Measurements from ENCODE around the gene ARHGAP33. TPM values are rescaled to one million over a fixed set of nuclear protein-coding genes. Genes with fewer than 3 reads are reported as not detected.

Gene ARHGAP33, protein sequence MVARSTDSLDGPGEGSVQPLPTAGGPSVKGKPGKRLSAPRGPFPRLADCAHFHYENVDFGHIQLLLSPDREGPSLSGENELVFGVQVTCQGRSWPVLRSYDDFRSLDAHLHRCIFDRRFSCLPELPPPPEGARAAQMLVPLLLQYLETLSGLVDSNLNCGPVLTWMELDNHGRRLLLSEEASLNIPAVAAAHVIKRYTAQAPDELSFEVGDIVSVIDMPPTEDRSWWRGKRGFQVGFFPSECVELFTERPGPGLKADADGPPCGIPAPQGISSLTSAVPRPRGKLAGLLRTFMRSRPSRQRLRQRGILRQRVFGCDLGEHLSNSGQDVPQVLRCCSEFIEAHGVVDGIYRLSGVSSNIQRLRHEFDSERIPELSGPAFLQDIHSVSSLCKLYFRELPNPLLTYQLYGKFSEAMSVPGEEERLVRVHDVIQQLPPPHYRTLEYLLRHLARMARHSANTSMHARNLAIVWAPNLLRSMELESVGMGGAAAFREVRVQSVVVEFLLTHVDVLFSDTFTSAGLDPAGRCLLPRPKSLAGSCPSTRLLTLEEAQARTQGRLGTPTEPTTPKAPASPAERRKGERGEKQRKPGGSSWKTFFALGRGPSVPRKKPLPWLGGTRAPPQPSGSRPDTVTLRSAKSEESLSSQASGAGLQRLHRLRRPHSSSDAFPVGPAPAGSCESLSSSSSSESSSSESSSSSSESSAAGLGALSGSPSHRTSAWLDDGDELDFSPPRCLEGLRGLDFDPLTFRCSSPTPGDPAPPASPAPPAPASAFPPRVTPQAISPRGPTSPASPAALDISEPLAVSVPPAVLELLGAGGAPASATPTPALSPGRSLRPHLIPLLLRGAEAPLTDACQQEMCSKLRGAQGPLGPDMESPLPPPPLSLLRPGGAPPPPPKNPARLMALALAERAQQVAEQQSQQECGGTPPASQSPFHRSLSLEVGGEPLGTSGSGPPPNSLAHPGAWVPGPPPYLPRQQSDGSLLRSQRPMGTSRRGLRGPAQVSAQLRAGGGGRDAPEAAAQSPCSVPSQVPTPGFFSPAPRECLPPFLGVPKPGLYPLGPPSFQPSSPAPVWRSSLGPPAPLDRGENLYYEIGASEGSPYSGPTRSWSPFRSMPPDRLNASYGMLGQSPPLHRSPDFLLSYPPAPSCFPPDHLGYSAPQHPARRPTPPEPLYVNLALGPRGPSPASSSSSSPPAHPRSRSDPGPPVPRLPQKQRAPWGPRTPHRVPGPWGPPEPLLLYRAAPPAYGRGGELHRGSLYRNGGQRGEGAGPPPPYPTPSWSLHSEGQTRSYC
- total RNA-seq (18.5 TPM), polyA plus RNA-seq (ENCODE audit: insufficient read depth, low read depth, low replicate concordance) (5.6 TPM)
- long read RNA-seq, donor 1, partial matches to known transcripts = 14 of 18 reads
- long read RNA-seq, donor 1, other reads (novel, unspliced or antisense) = 0 of 18 reads
- long read RNA-seq, donor 2, partial matches to known transcripts = 10 of 10 reads
- long read RNA-seq, donor 2, other reads (novel, unspliced or antisense) = 0 of 10 reads
- long read RNA-seq, donor 3, partial matches to known transcripts = 0 of 2 reads
- long read RNA-seq, donor 3, other reads (novel, unspliced or antisense) = 0 of 2 reads
- long read RNA-seq, donor 4, partial matches to known transcripts = 0 of 2 reads
- long read RNA-seq, donor 4, other reads (novel, unspliced or antisense) = 0 of 2 reads
- long read RNA-seq, donor 5 = 0 reads
- long read RNA-seq, donor 6 = 0 reads
- long read RNA-seq, donor 7 = 0 reads
- long read RNA-seq, donor 8 = 0 reads
- long read RNA-seq, donor 9, partial matches to known transcripts = 6 of 7 reads
- long read RNA-seq, donor 9, other reads (novel, unspliced or antisense) = 0 of 7 reads
- long read RNA-seq, donor 10, partial matches to known transcripts = 6 of 7 reads
- long read RNA-seq, donor 10, other reads (novel, unspliced or antisense) = 0 of 7 reads

DNA sequence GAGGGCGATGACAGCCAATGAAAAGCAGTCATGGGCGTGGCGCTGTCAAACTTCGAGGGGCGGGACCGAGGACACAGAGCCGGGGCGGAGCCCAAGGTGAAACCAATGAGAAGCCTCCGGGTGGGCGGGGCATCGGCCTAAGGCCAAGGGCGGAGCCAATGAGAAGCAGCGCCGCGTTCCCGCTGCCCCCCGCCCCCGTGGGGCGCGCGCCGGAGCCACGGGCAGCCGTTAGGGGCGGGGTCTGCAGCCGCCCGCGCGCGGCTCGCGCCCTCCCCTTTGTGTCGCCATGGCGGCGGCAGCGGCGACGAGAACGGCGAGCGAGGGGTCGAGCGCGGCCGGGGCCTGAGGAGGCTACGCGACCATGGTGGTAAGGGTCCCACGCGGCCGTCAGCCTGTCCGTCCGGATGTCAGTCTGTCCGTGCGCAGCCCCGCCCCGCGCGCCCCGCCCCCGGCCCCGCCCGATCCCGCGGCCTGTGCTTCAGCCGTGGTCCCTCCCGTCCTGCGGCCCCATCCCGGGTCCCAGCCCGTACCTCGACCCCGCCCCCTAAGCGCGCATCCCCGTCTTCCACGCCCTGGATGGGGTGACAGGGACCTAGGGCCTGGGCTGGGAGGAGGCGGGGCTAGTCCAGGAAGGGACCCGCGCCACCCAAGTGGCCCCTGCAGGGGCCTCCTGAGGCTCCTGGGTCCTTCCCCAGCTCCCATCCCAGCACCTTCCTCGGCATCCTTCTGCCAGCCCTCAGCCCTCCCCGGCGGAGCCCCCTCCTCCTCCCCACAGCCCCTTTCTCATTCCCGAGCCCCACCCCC, at the start of gene ARHGAP33:
Gene ARHGAP33 (plus strand): TSS at position 267 of the 804 bp plus-strand sequence. CDS start 95 bp downstream, at position 362.
- FAIRE-seq (peak; percentile 85), DNase-seq (peak; percentile 99 to 100 (median 99))
- Histone ChIP-seq H3K9ac (ENCODE audit: low read length in 3 of 3) (peak within 1 kb of the TSS in 1 of 3 donors; percentile 10), H3K4me1 (ENCODE audit: control insufficient read depth in 2 of 3, insufficient read depth in 2 of 3, low read depth in 1 of 3, low read length in 3 of 3) (peaks cover 0 to 4% (median 3%) of the 10 kb centered on the region in 3 donors), H3K27ac (ENCODE audit: low read depth in 2 of 2, low read length in 2 of 2) (no peak within 1 kb of the TSS), H3K9me3 (ENCODE audit: control insufficient read depth in 2 of 3, insufficient read depth in 1 of 3, low read length in 3 of 3) (no peaks in the 10 kb centered on the region), H3K27me3 (ENCODE audit: control insufficient read depth, insufficient read depth, low read length) (no peaks in the 10 kb centered on the region), H3K4me3 (ENCODE audit: low read length in 3 of 3) (peak within 1 kb of the TSS; percentile 46 to 59 (median 56)), H3K36me3 (ENCODE audit: control insufficient read depth in 2 of 3, insufficient read depth in 3 of 3, low read length in 3 of 3) (no peaks in the 10 kb centered on the region)
- TF ChIP-seq, protein P1, sequence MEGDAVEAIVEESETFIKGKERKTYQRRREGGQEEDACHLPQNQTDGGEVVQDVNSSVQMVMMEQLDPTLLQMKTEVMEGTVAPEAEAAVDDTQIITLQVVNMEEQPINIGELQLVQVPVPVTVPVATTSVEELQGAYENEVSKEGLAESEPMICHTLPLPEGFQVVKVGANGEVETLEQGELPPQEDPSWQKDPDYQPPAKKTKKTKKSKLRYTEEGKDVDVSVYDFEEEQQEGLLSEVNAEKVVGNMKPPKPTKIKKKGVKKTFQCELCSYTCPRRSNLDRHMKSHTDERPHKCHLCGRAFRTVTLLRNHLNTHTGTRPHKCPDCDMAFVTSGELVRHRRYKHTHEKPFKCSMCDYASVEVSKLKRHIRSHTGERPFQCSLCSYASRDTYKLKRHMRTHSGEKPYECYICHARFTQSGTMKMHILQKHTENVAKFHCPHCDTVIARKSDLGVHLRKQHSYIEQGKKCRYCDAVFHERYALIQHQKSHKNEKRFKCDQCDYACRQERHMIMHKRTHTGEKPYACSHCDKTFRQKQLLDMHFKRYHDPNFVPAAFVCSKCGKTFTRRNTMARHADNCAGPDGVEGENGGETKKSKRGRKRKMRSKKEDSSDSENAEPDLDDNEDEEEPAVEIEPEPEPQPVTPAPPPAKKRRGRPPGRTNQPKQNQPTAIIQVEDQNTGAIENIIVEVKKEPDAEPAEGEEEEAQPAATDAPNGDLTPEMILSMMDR (IDR thresholded peaks at IDR 0.05; ENCODE audit: borderline replicate concordance, extremely low read depth, insufficient read depth) = no peak
- intact Hi-C loops (cut with DNase I) = no loop called here

DNA sequence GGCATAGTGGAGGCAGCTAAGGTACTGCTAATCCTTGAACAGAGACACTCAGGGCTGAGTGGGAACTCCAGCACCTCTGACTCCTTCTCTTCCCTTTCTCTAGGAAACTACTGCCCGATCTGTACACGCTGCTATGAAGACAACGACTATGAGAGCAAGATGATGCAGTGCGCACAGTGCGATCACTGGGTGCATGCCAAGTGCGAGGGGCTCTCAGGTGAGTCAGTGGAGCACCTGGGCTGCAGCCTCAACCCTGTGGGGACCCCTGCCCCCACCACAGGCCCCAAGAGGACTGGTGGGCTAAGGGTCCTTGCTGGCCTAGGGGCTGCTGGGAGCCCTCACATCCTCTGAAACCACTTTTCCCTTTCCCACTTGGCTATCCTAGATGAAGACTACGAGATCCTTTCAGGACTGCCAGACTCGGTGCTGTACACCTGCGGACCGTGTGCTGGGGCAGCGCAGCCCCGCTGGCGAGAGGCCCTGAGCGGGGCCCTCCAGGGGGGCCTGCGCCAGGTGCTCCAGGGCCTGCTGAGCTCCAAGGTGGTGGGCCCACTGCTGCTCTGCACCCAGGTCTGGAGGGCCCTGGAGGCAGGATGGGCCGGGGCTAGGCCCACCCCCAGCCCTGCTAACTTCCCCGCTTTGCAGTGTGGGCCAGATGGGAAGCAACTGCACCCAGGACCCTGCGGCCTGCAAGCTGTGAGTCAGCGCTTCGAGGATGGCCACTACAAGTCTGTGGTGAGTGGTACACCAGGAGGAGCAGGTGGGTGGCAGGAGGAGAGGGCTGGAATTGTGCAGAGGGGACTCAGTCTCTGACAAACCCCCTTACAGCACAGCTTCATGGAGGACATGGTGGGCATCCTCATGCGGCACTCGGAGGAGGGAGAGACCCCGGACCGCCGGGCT, 48.1 kb upstream of the ARHGAP33 start:
- Histone ChIP-seq H3K9ac (ENCODE audit: low read length in 3 of 3) (no peak overlapping the region), H3K9me3 (ENCODE audit: control insufficient read depth in 2 of 3, insufficient read depth in 1 of 3, low read length in 3 of 3) (no peaks in the 10 kb centered on the region), H3K27me3 (ENCODE audit: control insufficient read depth, insufficient read depth, low read length) (no peaks in the 10 kb centered on the region), H3K27ac (ENCODE audit: low read depth in 2 of 2, low read length in 2 of 2) (no peak overlapping the region), H3K4me1 (ENCODE audit: control insufficient read depth in 2 of 3, insufficient read depth in 2 of 3, low read depth in 1 of 3, low read length in 3 of 3) (no peaks in the 10 kb centered on the region), H3K4me3 (ENCODE audit: low read length in 3 of 3) (no peak overlapping the region), H3K36me3 (ENCODE audit: control insufficient read depth in 2 of 3, insufficient read depth in 3 of 3, low read length in 3 of 3) (peaks cover 5 to 97% (median 61%) of the 10 kb centered on the region in 3 donors)
- intact Hi-C loops (cut with DNase I) = no loop called here
- DNase-seq (no peak), FAIRE-seq (no peak)
- TF ChIP-seq, protein P1 (IDR thresholded peaks at IDR 0.05; ENCODE audit: borderline replicate concordance, extremely low read depth, insufficient read depth) = no peak

Data from kidney (tissue), 22 donors.